ENCODE measurements around the gene IRF4. TPM values are rescaled to one million over a fixed set of nuclear protein-coding genes. Genes with fewer than 3 reads are reported as not detected.
A peak's percentile ranks its signal among the peaks of the same experiment; 100 is the strongest.

Gene IRF4
- total RNA-seq, 1 donor from 2014 or later: under 0.01 TPM

- DNase-seq (ENCODE audit: low read depth in 2 of 2): no peak
These were observed 52.1 kb downstream of the IRF4 start for GRCh38 chr6:443621-444159.

- DNase-seq (ENCODE audit: low read depth in 2 of 2): no peak
These were observed 53.2 kb downstream of the IRF4 start for GRCh38 chr6:444653-445275.

DNA sequence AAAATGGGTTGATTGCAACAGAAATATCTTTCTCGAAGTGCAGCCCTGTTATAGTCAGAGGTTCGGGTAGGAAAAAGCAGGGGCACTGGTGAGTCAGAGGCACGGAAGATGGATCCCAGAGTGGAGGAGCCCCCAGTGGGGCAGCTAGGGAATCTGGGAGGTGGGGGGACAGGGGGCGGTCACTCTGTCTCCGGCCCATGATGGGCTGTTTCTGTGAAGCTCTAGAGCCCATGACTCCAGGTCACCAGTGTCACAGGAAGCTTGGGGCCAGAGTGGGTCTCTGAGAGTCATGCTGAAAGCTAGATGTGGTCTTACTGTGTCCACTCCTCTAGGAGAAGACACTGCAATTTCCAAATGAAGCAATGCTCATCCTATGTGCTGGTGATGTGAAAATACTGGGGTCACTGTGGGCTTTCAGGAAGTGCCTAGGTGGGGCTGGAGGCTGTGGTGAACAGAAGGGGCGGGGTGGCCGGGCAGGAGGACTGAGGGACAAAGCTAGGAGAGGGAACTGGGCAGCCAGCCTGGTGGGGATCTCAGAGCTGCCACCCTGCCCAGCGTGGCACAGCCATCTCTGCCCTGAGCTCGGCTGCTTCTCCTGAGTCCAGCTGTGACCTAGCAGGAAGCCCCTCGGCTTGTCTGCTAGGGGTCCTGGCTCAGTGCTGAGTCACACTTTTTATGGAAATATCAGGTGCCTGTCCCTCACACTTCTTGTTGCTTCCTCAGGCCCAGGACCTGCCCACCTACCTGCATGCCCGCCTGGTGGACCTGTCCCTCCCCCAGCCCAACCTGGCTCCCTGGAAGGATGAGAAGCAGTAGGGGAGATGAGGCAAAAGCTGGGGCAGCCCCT lies 54.2 kb downstream of the IRF4 start:
- no peak for DNase-seq (ENCODE audit: low read depth in 2 of 2)

DNA sequence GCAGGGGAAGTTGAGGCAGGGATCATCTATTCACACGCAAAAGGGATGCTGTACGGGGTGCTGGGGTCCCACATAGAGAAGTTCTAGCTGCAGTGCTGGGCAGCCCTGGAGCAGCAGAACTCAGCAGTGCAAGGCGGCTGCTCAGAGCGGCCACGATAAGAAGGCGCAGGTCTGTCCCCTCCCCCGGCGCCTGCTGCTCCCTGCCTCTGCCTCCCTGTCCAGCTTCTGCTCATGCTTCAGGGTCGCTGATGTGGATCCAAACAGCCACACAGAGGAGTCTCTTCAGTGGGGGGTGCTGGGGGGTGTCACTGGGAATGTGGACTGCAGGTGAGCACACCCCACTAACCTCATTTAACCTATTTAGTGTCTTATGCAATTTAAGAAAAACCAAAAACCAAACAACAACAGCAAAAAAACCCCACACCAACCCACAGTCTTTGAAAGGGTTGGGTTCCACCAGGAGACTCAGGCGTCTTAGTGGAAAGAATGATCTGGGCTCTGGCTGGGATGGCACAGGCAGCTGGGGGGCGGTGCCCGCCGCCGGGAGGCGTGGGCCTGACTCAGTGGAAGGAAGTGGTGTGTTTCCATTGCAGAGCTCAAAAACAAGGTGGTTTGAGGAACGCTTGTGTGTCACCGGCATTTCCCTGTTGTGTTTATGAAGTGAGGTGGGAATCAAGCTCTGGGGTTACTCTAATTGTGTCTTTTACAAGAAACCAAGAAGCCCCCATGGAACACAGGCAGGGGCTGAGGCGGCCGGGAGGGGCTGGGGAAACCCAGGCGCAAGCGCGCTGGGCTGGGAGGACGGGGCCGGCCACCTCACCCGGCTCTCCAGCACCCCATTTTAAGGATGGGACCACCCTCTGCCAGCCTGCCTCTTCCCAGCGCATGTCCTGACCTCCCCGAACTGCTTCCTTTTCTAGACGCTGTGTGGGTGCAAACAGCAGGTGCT lies 55.1 kb downstream of the IRF4 start:
- DNase-seq (ENCODE audit: low read depth in 2 of 2): peak; percentile 18 to 35

- no peak for DNase-seq (ENCODE audit: low read depth in 2 of 2)
These were observed 56.0 kb downstream of the IRF4 start for GRCh38 chr6:447381-448165.

GRCh38 chr6:448296-449056 lies 56.9 kb downstream of the IRF4 start:
- no peak for DNase-seq (ENCODE audit: low read depth in 2 of 2)

GRCh38 chr6:449057-449430 lies 57.5 kb downstream of the IRF4 start:
- DNase-seq (ENCODE audit: low read depth in 2 of 2): no peak

- DNase-seq (ENCODE audit: low read depth in 2 of 2): no peak
These were observed 58.2 kb downstream of the IRF4 start for GRCh38 chr6:449486-450419.

DNA sequence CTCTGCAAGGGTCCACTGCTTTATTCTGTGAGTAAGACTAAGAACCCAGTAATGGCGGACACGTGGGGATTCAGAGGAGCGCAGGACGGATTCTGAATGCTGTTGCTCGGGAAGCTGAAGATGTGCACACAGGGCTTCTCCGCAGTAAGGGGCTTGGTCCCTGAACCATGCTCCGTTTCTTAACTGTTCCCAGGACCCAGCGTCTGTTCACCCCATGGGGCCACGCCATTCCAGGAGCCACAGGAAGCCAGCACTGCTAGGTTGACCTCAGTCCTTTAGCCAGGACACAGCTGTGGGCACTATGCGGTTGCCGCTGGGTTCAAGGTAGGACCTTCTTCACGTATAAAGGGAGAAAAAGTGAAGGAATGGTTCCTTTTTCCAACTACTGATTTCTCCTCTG lies 59.8 kb downstream of the IRF4 start:
- DNase-seq (ENCODE audit: low read depth in 2 of 2): no peak

GRCh38 chr6:451847-452246 lies 60.3 kb downstream of the IRF4 start:
- no peak for DNase-seq (ENCODE audit: low read depth in 2 of 2)

GRCh38 chr6:452301-453067 lies 60.9 kb downstream of the IRF4 start:
- DNase-seq (ENCODE audit: low read depth in 2 of 2): no peak

DNA sequence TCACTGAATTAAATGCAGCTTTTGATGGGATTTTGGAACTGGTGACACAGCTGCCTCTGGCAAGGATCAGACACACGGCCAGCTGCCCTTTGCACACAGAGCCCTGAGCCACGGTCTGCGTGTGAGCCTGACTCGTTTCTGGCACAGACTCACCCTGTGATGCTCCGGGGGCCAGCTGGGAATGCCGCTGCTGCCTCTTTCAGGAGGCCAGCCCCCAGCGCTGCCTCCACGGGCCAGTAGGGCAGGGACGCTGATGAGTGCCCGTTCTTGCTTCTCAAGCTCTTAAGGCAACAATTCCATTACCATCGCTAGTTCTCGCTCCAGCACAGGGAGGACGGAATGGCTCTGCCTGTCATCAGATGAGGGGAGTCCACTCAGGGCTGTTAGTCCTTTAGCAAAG lies 61.6 kb downstream of the IRF4 start:
- no peak for DNase-seq (ENCODE audit: low read depth in 2 of 2)

DNA sequence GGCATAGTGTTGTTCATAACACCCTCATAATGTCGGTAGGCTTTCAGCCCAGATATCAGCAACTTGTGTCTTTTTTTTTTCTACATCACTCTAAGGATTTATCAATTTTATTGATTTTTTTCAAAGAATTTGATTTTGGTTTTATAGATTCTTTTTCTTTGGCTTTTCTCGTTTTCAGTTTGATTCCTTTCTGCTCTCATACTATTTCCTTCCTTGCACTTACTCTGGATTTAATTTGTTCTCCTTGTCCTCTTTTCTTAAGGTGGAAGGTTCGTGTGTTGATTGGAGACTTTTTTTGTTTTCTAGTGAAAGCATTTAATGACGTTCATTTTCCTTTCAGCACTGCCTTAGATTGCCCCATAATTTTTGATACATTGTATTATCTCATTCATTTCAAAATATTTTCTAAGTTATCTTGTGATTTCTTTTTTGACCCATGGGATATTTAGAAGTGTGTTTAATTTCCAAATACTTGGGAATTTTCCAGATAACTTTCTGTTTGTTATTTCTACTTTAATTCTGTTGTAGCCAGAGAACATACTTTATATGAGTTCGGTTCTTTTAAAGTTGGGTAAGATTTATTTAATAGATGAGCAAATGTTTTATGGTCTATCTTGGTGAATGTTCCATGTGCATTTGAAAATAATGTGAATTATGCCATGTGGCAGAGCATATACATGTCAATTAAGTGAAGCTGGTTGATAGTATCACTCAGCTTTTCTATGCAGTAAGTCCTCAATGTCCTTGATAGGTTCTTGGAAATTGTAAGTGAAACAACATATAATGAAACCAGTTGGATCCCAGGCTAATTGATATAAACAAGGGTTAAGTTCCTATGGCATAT lies 62.8 kb downstream of the IRF4 start:
- no peak for DNase-seq (ENCODE audit: low read depth in 2 of 2)

DNA sequence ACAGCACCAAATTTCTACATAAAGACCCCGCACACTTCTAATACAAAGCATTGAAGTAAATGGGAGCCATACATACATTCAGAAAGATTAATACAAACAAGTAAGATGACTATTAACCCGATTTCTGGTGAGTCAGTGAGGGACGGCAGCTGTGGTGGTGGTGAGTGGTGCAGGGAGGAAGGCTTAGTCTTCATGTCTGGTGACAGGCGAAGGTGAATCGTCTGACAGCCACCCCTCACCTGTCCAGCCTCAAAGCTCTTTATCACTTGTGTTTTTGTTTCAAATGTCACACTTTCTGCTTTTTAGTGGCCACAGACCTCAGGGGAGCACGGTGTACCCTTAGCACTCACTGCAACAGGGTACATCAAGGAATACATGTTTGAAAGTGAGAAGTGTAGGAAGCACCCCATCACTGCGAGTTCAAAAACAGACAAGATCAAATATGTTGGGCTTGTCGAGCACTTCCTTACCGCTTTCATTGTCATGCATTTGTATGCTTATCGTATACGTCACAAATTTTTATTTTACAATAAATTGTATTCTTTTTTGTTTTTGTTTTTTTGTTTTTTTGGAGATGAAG lies 63.5 kb downstream of the IRF4 start:
- DNase-seq (ENCODE audit: low read depth in 2 of 2): no peak

DNA sequence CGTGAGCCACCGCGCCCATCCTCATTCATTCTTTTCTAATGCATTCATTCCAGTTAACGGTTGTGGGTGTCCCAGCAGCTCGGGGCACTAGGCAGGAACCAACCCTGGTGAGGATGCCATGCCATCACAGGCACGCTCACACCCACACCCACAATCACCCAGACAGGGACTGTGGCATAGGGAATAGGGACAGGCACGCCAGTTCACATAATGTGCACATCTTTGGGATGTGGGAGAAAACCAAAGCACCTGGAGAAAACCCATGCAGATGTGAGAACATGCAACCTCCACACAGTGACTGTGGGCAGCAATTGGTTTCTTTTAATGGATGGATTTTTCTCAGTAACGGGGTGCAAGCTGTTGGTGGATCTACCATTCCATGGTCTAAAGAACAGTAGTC lies 64.3 kb downstream of the IRF4 start:
- DNase-seq (ENCODE audit: low read depth in 2 of 2): no peak

GRCh38 chr6:456358-456867 lies 64.9 kb downstream of the IRF4 start:
- no peak for DNase-seq (ENCODE audit: low read depth in 2 of 2)

DNA sequence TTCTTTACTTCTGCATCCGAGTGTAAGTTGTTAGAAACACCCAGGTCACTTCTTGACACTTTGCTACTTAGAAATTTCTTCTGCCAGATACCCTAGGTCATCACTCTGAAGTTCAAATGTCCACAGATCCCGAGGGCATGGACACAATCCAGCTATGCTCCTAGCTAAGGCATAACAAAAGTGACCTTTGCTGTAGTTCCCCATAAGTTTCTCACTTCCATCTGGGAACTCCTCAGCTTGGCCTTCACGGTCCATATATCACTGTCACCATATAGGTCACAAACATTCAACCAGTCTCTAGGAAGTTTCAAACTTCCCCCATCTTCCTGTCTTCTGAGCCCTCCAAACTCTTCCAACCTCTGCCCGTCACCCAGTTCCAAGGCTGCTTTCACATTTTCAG lies 65.3 kb downstream of the IRF4 start:
- DNase-seq (ENCODE audit: low read depth in 2 of 2): no peak

Measured in dermis microvascular lymphatic vessel endothelial cell (primary cell).